Measurements from ENCODE around the gene GMDS. TPM values are rescaled to one million over a fixed set of nuclear protein-coding genes. Genes with fewer than 3 reads are reported as not detected.

Gene GMDS
- total RNA-seq, 1 donor from 2014 or later = 19.9 TPM

DNA sequence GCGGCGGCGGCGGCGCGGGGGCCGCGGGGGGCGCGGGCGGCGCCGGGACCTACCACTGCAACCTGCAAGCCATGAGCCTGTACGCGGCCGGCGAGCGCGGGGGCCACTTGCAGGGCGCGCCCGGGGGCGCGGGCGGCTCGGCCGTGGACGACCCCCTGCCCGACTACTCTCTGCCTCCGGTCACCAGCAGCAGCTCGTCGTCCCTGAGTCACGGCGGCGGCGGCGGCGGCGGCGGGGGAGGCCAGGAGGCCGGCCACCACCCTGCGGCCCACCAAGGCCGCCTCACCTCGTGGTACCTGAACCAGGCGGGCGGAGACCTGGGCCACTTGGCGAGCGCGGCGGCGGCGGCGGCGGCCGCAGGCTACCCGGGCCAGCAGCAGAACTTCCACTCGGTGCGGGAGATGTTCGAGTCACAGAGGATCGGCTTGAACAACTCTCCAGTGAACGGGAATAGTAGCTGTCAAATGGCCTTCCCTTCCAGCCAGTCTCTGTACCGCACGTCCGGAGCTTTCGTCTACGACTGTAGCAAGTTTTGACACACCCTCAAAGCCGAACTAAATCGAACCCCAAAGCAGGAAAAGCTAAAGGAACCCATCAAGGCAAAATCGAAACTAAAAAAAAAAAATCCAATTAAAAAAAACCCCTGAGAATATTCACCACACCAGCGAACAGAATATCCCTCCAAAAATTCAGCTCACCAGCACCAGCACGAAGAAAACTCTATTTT is 633.7 kb downstream of the GMDS start:
- peak overlapping the region; percentile 91 to 94 for H3K4me3 ChIP-seq
- peak in 1 of 2 donors; percentile 64 for DNase-seq (ENCODE audit: low spot score in 2 of 2)
- peaks cover 37 to 52% of the 10 kb centered on the region in 2 donors for H3K36me3 ChIP-seq
- TF ChIP-seq, protein P1, sequence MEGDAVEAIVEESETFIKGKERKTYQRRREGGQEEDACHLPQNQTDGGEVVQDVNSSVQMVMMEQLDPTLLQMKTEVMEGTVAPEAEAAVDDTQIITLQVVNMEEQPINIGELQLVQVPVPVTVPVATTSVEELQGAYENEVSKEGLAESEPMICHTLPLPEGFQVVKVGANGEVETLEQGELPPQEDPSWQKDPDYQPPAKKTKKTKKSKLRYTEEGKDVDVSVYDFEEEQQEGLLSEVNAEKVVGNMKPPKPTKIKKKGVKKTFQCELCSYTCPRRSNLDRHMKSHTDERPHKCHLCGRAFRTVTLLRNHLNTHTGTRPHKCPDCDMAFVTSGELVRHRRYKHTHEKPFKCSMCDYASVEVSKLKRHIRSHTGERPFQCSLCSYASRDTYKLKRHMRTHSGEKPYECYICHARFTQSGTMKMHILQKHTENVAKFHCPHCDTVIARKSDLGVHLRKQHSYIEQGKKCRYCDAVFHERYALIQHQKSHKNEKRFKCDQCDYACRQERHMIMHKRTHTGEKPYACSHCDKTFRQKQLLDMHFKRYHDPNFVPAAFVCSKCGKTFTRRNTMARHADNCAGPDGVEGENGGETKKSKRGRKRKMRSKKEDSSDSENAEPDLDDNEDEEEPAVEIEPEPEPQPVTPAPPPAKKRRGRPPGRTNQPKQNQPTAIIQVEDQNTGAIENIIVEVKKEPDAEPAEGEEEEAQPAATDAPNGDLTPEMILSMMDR (IDR thresholded peaks at IDR 0.05) = no peak
- no peaks in the 10 kb centered on the region for H3K9me3 ChIP-seq
- no peaks in the 10 kb centered on the region for H3K27me3 ChIP-seq
- intact Hi-C loops (cut with DNase I) = no loop called here
- peak overlapping the region; percentile 96 to 100 for H3K27ac ChIP-seq
- no peaks in the 10 kb centered on the region for H3K4me1 ChIP-seq

- Histone ChIP-seq H3K4me3 (peak overlapping the region; percentile 91 to 94), H3K4me1 (no peaks in the 10 kb centered on the region), H3K27ac (peak overlapping the region; percentile 95 to 100), H3K9me3 (no peaks in the 10 kb centered on the region), H3K36me3 (peaks cover 37 to 52% of the 10 kb centered on the region in 2 donors), H3K27me3 (no peaks in the 10 kb centered on the region)
- intact Hi-C loops (cut with DNase I) = no loop called here
- TF ChIP-seq, protein P1 (IDR thresholded peaks at IDR 0.05) = no peak
- peak in 1 of 2 donors; percentile 59 for DNase-seq (ENCODE audit: low spot score in 2 of 2)
Measured at GRCh38 chr6:1611322-1611571, 634.2 kb downstream of the GMDS start.

DNA sequence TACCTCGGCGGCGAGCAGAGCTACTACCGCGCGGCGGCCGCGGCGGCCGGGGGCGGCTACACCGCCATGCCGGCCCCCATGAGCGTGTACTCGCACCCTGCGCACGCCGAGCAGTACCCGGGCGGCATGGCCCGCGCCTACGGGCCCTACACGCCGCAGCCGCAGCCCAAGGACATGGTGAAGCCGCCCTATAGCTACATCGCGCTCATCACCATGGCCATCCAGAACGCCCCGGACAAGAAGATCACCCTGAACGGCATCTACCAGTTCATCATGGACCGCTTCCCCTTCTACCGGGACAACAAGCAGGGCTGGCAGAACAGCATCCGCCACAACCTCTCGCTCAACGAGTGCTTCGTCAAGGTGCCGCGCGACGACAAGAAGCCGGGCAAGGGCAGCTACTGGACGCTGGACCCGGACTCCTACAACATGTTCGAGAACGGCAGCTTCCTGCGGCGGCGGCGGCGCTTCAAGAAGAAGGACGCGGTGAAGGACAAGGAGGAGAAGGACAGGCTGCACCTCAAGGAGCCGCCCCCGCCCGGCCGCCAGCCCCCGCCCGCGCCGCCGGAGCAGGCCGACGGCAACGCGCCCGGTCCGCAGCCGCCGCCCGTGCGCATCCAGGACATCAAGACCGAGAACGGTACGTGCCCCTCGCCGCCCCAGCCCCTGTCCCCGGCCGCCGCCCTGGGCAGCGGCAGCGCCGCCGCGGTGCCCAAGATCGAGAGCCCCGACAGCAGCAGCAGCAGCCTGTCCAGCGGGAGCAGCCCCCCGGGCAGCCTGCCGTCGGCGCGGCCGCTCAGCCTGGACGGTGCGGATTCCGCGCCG is 634.7 kb downstream of the GMDS start:
- peak in 1 of 2 donors; percentile 61 for DNase-seq (ENCODE audit: low spot score in 2 of 2)
- H3K27me3 ChIP-seq = no peaks in the 10 kb centered on the region
- peak overlapping the region; percentile 91 to 94 for H3K4me3 ChIP-seq
- peaks cover 37 to 49% of the 10 kb centered on the region in 2 donors for H3K36me3 ChIP-seq
- TF ChIP-seq, protein P1 (IDR thresholded peaks at IDR 0.05) = no peak
- peak overlapping the region; percentile 95 to 100 for H3K27ac ChIP-seq
- intact Hi-C loops (cut with DNase I) = no loop called here
- H3K4me1 ChIP-seq = no peaks in the 10 kb centered on the region
- no peaks in the 10 kb centered on the region for H3K9me3 ChIP-seq

GRCh38 chr6:1609648-1610496 is 635.5 kb downstream of the GMDS start, which contains the start of gene FOXC1:
Gene FOXC1 (plus strand): TSS chr6:1609915. CDS start chr6:1610446, 531 bp downstream.
- TF ChIP-seq, protein P1 (IDR thresholded peaks at IDR 0.05) = no peak
- no peaks in the 10 kb centered on the region for H3K27me3 ChIP-seq
- intact Hi-C loops (cut with DNase I) = loop anchor here (5.0 kb wide), 1 partner anchor 292 kb away; no protein-coding TSS in a partner anchor
- H3K4me3 ChIP-seq = peak within 1 kb of the TSS; percentile 91 to 94
- no peaks in the 10 kb centered on the region for H3K4me1 ChIP-seq
- DNase-seq (ENCODE audit: low spot score in 2 of 2) = peak; percentile 80 to 98
- peak within 1 kb of the TSS; percentile 99 to 100 for H3K27ac ChIP-seq
- H3K36me3 ChIP-seq = peaks cover 37 to 42% of the 10 kb centered on the region in 2 donors
- no peaks in the 10 kb centered on the region for H3K9me3 ChIP-seq

DNA sequence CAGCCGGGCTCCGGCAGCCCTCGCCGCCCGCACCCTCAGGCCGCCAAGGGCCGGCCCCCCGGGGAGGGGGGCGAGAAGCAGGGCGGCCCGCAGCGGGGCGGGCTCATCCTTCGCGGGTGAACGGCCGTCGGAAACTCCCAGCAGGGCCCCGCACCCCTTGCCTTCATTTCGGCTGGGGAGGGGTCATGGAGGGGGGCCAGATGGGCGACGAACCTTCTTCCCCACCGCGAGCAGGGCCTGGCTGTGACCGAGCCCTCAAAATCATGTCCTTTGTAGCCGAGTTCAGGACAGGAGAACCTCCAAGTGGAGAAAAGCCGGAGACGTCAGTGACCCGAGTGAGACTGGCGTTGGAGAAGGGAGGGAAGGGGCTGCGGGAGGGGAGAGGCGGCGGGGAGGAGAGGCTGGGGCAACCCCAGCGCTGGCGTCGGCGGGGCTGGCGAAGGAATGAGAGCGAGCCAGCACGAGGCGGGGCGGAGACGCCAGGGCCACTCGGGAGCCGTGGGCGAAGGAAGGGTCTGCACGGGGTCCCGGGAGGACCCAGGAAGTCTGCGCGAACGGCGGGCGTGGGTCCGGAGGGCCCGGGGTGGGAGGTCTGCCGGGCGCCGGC is 636.3 kb downstream of the GMDS start:
- TF ChIP-seq, protein P1 (IDR thresholded peaks at IDR 0.05) = no peak
- Histone ChIP-seq H3K4me1 (no peaks in the 10 kb centered on the region), H3K36me3 (peaks cover 31 to 35% of the 10 kb centered on the region in 2 donors), H3K4me3 (peak overlapping the region; percentile 79 to 94), H3K27ac (peak overlapping the region; percentile 97 to 99), H3K9me3 (no peaks in the 10 kb centered on the region), H3K27me3 (no peaks in the 10 kb centered on the region)
- DNase-seq (ENCODE audit: low spot score in 2 of 2) = peak in 1 of 2 donors; percentile 88
- intact Hi-C loops (cut with DNase I) = loop anchor here (5.0 kb wide), 1 partner anchor 293 kb away; no protein-coding TSS in a partner anchor
